Renal cortical epithelial cell (primary cell): Measurements from ENCODE around the gene FKBP8. TPM values are rescaled to one million over a fixed set of nuclear protein-coding genes. Genes with fewer than 3 reads are reported as not detected.

ENCODE experiments used
- DNase-seq: peaks from one replicate; pipeline ENCODE4 v3.0.0-alpha.2; 2011; ENCODE audit warnings: low read depth
- total RNA-seq: library from RNA; depleted of rRNA; stranded (reverse); fragments of >200 nt; gene quantifications from 2 replicates; pipeline ENCODE4 v1.2.3, GENCODE V29; 2014

The FKBP8 gene
- total RNA-seq, 1 donor from 2014 or later: 278 TPM

- no peak for DNase-seq
Measured at GRCh38 chr19:18483119-18483890, 60.1 kb downstream of the FKBP8 start.

Other genes starting within 250 kb of the FKBP8 start
- gene LSM4, start 220.5 kb downstream of the FKBP8 start, total RNA-seq: 115 and 223 TPM in 2 replicates
- gene PGPEP1, start 203.0 kb downstream of the FKBP8 start, total RNA-seq: 24.0 and 33.2 TPM in 2 replicates
- 108 and 190 TPM in 2 replicates for gene GDF15, start 157.4 kb downstream of the FKBP8 start, total RNA-seq
- gene LRRC25, start 146.0 kb downstream of the FKBP8 start, total RNA-seq: not detected in 2 replicates
- 40.5 and 49.3 TPM in 2 replicates for gene SSBP4, start 124.2 kb downstream of the FKBP8 start, total RNA-seq
- 37.5 and 69.9 TPM in 2 replicates for gene ISYNA1, start 105.4 kb downstream of the FKBP8 start, total RNA-seq
- 7.5 and 13.3 TPM in 2 replicates for gene ELL, start 21.5 kb downstream of the FKBP8 start, total RNA-seq
- gene KXD1, start 14.3 kb upstream of the FKBP8 start, total RNA-seq: 47.6 and 76.4 TPM in 2 replicates
- 485 and 589 TPM in 2 replicates for gene UBA52, start 28.3 kb upstream of the FKBP8 start, total RNA-seq
- 30.2 and 62.2 TPM in 2 replicates for gene REX1BD, start 45.2 kb upstream of the FKBP8 start, total RNA-seq
- 0.30 TPM in 1 of 2 replicates, not detected in the other for gene CRLF1, start 63.2 kb upstream of the FKBP8 start, total RNA-seq
- 0.40 TPM in 1 of 2 replicates, not detected in the other for gene TMEM59L, start 69.3 kb upstream of the FKBP8 start, total RNA-seq
- 2.3 and 13.9 TPM in 2 replicates for gene KLHL26, start 93.5 kb upstream of the FKBP8 start, total RNA-seq
- gene CRTC1, start 140.1 kb upstream of the FKBP8 start, total RNA-seq: 0.17 and 3.2 TPM in 2 replicates
- gene COMP, start 247.7 kb upstream of the FKBP8 start, total RNA-seq: 0.15 TPM in 1 of 2 replicates, not detected in the other